HUES6 (cell line): Measurements from ENCODE around the gene GRIN1.

ENCODE experiments used
- H3K27ac ChIP-seq: 2 replicates; pipeline ENCODE4 v1.7.0; 2013; ENCODE audit warnings: low read depth, mild to moderate bottlenecking, low read length, inconsistent platforms
- H3K27me3 ChIP-seq: 2 replicates; pipeline ENCODE4 v1.6.1; 2013; ENCODE audit warnings: low read length; ENCODE audit not compliant: control insufficient read depth, insufficient read depth
- H3K36me3 ChIP-seq: 2 replicates; pipeline ENCODE4 v1.6.1; 2013; ENCODE audit warnings: low read length; ENCODE audit not compliant: control insufficient read depth, insufficient read depth
- H3K4me1 ChIP-seq: 2 replicates; pipeline ENCODE4 v1.6.1; 2013; ENCODE audit warnings: low read length; ENCODE audit not compliant: control insufficient read depth, insufficient read depth
- H3K4me3 ChIP-seq: 2 replicates; pipeline ENCODE4 v1.5.1; 2013; ENCODE audit warnings: low read depth, low read length
- H3K9ac ChIP-seq: one replicate; pipeline ENCODE4 v1.6.1; 2013; ENCODE audit warnings: mild to moderate bottlenecking, low read length
- H3K9me3 ChIP-seq: 2 replicates; pipeline ENCODE4 v1.6.1; 2013; ENCODE audit warnings: low read depth, low read length; ENCODE audit not compliant: control insufficient read depth, insufficient read depth

The GRIN1 gene

DNA sequence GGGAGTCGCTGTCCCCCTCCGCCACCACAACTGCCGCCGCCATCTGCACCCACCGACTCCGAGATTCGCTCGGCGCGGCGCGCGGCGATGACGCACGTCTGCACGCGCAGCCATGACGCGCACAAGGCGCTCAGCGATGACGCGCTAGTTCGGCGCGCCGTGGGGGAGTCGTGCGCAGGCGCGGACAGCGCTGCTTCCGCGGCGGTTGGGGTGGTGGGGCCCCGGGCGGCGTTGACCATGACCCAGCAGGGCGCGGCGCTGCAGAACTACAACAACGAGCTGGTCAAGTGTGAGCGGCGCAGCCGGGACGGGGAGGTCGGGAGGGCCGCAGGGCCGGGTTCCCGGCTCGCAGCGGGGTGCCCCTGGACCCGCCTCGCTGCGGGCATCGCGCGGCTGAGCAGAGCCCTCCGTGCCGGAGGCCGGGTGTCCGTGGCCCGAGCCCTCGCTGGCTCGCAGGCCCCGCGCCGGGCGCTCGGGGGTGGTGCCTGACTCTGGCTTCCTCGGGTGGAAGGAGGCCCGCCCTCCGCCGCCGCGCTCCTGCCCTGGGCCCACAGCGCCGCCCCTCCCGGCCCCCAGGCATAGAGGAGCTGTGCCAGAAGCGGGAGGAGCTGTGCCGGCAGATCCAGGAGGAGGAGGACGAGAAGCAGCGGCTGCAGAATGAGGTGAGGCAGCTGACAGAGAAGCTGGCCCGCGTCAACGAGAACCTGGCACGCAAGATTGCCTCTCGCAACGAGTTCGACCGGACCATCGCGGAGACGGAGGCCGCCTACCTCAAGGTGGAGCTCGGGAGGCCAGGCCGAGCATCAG, 49.7 kb downstream of the GRIN1 start, which contains the start of the genes ANAPC2 and SSNA1:
Gene ANAPC2 (minus strand): TSS at position 71 of the 807 bp plus-strand sequence. CDS start 28 bp downstream, at position 43.
Gene SSNA1 (plus strand): TSS at position 187 of the 807 bp plus-strand sequence. CDS start 51 bp downstream, at position 238.
- no peaks in the 10 kb centered on the region for H3K9me3 ChIP-seq
- H3K36me3 ChIP-seq, result peaks cover 49% of the 10 kb centered on the region
- H3K27ac ChIP-seq, result peak within 1 kb of the TSS; percentile 46; the same call in 1 of the 2 replicates
- H3K9ac ChIP-seq, result peak within 1 kb of the TSS; percentile 81
- H3K4me1 ChIP-seq, result peaks cover 11% of the 10 kb centered on the region
- H3K4me3 ChIP-seq, result peak within 1 kb of the TSS; percentile 95
- no peaks in the 10 kb centered on the region for H3K27me3 ChIP-seq

DNA sequence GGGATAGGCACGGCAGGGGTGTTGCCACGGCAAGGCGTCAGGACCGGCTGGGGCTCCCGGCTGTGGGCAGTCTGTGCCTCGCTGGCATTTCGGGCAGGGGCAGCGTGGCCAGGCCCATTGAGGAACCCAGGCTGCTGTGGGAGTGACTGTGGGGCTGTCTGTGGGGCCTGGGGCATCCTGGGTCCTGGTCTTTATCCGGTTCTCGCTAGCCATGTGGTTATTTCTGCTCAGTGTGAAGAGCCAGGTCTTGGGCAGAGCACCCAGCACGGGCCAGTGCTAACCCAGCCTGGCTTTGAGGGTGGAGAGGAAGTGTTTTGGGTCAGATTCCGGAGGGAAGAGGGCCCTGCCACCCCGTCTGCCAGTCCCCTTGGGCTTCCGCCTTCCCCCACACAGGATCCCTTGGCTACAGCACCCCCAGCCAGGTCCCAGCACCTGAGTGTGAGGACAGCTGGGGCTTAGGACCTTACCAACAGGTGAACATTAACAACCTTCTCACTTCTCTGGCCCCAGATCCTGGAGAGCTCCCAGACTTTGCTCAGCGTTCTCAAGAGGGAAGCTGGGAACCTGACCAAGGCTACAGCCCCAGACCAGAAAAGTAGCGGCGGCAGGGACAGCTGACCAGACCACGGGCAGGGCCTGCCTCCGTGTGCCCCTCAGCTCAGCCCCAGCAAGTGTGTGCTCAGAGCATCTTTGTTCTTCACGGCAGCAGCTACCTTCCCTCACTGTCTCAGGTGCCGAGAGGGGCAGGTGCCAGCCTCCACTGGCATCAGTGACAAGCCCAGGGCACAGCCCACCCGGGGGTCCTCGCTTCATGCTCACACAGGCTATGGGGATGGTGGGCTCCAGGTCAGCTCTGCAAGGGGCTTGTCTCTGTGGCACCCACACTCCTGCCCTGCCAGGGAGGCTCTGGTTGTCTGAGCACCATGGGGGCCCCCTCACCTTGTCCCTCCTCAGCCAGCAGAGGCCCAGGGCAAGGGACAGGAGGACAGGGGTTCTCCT, 50.6 kb downstream of the GRIN1 start:
- no peaks in the 10 kb centered on the region for H3K9me3 ChIP-seq
- peak overlapping the region; percentile 95 for H3K4me3 ChIP-seq
- H3K9ac ChIP-seq, result peak overlapping the region; percentile 81
- 0 out of 2 replicates have a peak overlapping the region, but pooled peaks have one; percentile 46 for H3K27ac ChIP-seq
- peaks cover 40% of the 10 kb centered on the region for H3K36me3 ChIP-seq
- peaks cover 17% of the 10 kb centered on the region for H3K4me1 ChIP-seq
- H3K27me3 ChIP-seq, result no peaks in the 10 kb centered on the region

DNA sequence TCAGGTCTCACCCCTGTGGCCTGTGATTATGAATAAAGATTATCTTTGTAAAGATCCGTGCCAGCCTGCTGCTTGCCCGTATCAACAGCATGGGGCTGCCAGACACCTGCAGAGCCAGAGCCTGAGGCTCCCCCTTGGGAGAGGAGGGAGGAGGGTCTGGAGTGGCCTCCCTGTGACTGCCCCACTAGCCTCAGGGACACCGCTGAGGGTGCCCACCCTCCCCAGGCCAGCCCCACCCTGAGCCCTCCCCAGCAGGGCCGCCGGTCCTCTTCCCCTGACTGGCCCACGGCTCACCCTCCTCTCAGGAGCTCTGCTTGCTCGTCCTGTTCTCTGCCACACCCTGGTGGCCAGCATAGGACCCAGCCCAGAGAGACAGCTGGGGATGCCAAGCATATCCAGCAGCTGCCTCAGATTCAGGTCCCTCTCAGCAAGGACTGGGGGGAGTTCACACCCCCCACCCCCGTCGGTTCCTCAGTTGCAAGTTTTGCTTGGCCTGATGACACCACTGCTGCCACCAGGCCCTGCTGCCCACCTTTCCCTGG, 51.4 kb downstream of the GRIN1 start:
- no peaks in the 10 kb centered on the region for H3K27me3 ChIP-seq
- H3K36me3 ChIP-seq, result peaks cover 33% of the 10 kb centered on the region
- no peak overlapping the region for H3K9ac ChIP-seq
- no peak overlapping the region for H3K27ac ChIP-seq
- H3K9me3 ChIP-seq, result no peaks in the 10 kb centered on the region
- H3K4me3 ChIP-seq, result no peak overlapping the region
- H3K4me1 ChIP-seq, result peaks cover 24% of the 10 kb centered on the region

DNA sequence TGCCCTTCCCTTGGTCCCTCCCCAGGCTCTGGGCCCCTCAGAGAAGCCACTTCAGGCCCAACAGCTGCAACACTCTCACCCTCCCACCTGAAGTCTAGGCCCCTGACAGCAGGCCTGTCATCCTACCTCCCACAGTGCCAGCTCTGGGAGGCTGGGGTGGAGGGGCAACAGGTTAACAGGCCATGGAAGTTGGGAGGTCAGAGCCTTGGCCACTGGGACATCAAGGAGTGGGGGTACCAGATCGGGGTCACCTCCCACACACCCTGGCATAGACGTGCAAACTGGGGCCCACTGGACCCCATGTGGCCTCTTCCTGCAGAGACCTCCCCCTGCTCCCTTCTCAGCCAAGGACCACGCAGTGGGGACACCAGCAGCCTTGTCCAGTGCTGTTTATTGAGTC, 52.3 kb downstream of the GRIN1 start:
- Histone ChIP-seq H3K9ac (no peak overlapping the region), H3K27me3 (no peaks in the 10 kb centered on the region), H3K9me3 (no peaks in the 10 kb centered on the region), H3K4me3 (no peak overlapping the region), H3K36me3 (peaks cover 25% of the 10 kb centered on the region), H3K27ac (no peak overlapping the region), H3K4me1 (peaks cover 24% of the 10 kb centered on the region)

DNA sequence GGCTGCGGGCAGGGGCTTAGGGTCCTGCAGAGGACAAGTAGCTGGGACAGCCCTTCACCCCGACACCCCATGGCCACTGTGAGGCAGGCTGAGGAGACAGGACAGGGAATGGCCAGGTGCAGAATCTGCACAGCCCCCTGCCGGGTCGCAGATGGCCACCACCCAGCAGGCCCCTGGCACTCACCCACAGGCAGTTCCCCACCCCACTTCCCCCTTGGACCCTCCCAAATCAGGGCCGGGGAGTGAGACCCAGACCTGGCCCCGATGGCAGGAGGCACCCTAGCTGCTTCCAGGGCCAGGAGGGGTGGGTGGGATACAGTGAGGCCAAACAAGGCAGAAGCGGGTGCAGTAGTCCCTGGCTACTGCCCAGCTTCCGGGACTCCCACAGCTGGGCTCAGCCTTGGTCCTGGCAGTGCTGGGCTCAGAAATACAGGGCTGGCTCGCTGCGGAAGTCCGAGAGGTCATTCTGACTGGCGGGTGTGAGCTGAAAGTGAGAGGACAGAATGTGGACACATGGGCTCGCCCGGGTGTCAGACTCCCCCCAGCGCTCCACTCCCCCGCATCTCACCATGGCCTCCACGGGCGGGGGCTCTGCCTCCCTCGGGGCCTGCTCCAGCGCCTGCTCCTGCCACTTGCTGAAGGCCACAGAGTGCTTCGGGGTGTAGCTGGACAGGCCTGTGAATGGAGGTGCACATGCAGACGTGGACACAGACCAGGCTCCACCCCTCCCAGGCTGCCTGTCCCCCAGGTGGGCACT, 52.9 kb downstream of the GRIN1 start:
- H3K27ac ChIP-seq, result no peak overlapping the region
- peaks cover 24% of the 10 kb centered on the region for H3K4me1 ChIP-seq
- H3K9me3 ChIP-seq, result no peaks in the 10 kb centered on the region
- no peak overlapping the region for H3K4me3 ChIP-seq
- no peaks in the 10 kb centered on the region for H3K27me3 ChIP-seq
- H3K36me3 ChIP-seq, result peaks cover 21% of the 10 kb centered on the region
- no peak overlapping the region for H3K9ac ChIP-seq

DNA sequence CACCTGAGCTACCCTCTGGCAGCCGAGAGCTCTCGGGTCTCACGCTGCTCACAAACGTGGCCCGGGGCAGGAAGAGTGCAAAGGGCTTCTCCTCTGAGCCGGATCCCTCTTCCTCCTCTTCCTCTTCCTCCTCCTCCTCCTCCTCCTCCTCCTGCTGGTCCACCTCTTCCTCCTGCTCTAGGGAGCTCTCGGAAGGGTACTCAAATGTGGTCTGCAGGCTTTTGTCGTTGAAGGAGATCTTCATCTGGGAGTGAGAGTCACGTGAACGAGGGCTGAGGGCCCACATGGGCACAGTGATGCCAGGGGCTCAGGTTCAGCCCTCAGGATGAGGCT, 53.5 kb downstream of the GRIN1 start:
- H3K36me3 ChIP-seq, result peaks cover 21% of the 10 kb centered on the region
- no peak overlapping the region for H3K9ac ChIP-seq
- no peak overlapping the region for H3K27ac ChIP-seq
- H3K27me3 ChIP-seq, result no peaks in the 10 kb centered on the region
- no peak overlapping the region for H3K4me3 ChIP-seq
- H3K9me3 ChIP-seq, result no peaks in the 10 kb centered on the region
- H3K4me1 ChIP-seq, result peaks cover 24% of the 10 kb centered on the region

DNA sequence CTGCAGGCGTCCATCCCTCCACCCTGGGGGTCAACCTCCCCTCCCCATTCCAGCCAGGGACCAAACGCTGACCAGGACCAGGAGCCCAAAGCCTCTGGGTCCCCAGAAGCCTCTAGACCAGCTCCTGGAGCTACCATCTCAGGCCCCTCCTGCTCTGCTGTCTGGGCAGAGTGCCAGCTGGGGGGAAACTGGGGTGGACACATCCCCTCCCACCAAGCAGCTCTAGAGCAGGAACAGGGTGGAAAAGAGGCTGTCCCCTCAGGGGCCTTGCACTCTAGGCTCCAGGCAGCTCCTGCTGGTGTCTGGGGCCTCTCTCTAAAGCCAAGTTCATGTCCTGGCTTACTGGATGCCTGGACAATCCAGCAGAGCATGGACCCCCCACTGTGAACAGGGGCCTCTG, 53.9 kb downstream of the GRIN1 start:
- Histone ChIP-seq H3K4me3 (no peak overlapping the region), H3K36me3 (peaks cover 21% of the 10 kb centered on the region), H3K9ac (no peak overlapping the region), H3K4me1 (peaks cover 21% of the 10 kb centered on the region), H3K27ac (no peak overlapping the region), H3K27me3 (no peaks in the 10 kb centered on the region), H3K9me3 (no peaks in the 10 kb centered on the region)

DNA sequence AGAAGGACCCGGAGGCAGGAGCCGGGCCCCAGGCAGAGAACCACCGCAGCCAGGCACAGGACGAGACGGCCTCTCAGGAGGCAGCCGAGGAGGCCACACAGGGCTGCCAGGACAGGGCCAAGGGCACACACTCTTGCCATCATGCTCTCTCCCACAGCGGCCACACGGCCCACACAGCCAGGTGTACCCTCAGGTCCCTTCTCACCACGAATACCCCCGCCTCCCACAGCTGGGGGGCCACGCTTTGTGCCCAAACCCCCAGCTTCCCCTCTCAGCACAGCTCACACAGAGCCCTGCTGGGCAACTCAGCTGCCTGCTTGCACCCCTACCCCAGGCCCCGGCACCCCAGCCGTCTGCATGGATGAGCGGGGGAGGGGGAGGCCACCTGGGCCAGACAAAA, 54.8 kb downstream of the GRIN1 start:
- Histone ChIP-seq H3K9me3 (no peaks in the 10 kb centered on the region), H3K36me3 (peaks cover 21% of the 10 kb centered on the region), H3K4me3 (no peak overlapping the region), H3K27me3 (no peaks in the 10 kb centered on the region), H3K27ac (no peak overlapping the region), H3K9ac (no peak overlapping the region), H3K4me1 (peaks cover 28% of the 10 kb centered on the region)

DNA sequence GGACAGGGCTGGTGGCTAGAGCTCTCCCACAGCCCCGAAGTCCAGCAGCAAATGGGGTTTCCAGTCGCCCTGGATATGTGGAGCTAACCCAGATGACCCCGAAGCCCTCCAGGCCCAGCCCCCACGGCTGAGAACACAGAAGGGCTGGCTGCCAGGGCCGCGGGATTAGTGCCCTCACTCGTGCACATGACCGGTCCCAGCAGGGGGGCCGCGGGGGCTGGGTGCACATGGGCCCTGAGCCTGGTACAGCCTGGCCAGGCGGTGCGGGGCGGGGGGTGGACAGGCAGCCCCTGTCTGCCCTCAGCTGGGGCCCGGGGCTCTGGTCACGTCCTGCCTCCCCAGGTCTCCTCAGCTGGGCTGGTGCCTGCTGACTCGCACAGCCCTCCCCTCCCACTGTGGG, 55.4 kb downstream of the GRIN1 start:
- Histone ChIP-seq H3K4me1 (peaks cover 32% of the 10 kb centered on the region), H3K27me3 (no peaks in the 10 kb centered on the region), H3K36me3 (peaks cover 21% of the 10 kb centered on the region), H3K9ac (peak overlapping the region; percentile 17), H3K9me3 (no peaks in the 10 kb centered on the region), H3K27ac (no peak overlapping the region), H3K4me3 (no peak overlapping the region)

DNA sequence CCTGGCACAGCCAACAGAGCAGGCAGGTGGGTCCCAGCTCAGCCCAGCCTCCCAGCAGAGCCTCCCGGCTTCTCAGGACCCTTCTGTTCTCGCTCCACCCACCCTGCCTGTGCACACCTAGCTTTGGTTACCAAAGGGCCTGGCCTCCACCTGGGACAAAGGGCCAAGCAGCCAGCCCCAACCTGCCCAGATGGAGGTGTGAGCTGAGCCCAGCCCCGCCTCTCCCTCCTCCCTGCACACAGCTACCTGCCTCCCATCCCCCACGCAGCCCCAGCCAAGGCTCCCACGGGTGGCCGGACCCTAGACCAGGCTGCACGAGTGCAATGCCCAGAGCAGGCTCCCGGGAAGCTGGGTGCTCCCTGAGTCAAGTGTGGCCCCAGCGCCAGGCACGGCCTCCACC, 56.0 kb downstream of the GRIN1 start:
- Histone ChIP-seq H3K27ac (no peak overlapping the region), H3K9ac (peak overlapping the region; percentile 17), H3K9me3 (no peaks in the 10 kb centered on the region)

More for the DNA sequence above, 56.0 kb downstream of the GRIN1 start:
- Histone ChIP-seq H3K27me3 (no peaks in the 10 kb centered on the region), H3K36me3 (peaks cover 17% of the 10 kb centered on the region), H3K4me1 (peaks cover 30% of the 10 kb centered on the region), H3K4me3 (no peak overlapping the region)
